Erythroblast (primary cell): ENCODE data around the gene MPO.

Experiments
- GATA1 ChIP-seq: IDR thresholded peaks from 2 replicates; pipeline ENCODE4 v1.6.1; 2011; ENCODE audit warnings: low read depth, mild to moderate bottlenecking, control low read depth, low read length, moderate library complexity
- POLR2A ChIP-seq: IDR thresholded peaks from 2 replicates; pipeline ENCODE4 v1.6.1; 2011; ENCODE audit warnings: mild to moderate bottlenecking, low read length

DNA sequence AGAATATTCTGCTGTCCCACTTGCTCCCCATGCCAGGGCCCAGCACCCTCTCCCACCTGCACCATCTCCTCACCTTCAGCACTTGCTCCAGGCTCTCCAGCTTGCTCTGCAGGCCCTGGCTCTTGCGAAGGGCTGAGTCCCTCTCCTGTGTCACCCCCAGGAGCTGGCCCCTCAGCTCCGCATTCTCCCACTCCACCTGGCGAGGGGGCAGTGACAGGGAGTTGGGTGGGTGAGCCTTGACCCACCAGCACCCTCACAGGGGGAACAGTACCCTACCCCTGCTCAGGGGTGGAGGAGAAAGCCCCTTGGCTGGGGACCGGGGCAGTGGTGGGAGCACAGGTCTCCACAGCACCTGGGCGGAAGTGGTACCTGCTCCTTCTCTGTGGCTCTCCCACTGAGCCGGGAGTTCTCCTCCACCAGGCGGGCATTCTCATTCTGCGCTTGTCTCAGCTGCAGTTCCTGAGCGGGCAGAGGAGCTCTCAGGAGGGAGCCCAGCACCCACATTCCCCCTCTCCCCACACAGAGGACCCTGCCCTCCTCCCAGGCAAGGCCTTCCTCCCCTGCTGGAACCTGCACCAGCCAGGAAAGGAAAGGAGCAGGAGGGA lies 41.9 kb upstream of the MPO start:
- TF ChIP-seq POLR2A (no peak), GATA1 (no peak)
